ENCODE results near the gene HECW1. TPM values are rescaled to one million over a fixed set of nuclear protein-coding genes. Genes with fewer than 3 reads are reported as not detected.

The HECW1 gene
- total RNA-seq, 1 donor from 2014 or later: 1.6 TPM

- no peak for DNase-seq
- no peak for TF ChIP-seq CTCF (IDR thresholded peaks at IDR 0.05)
- peaks cover 5% of the 10 kb centered on the region for H3K27me3 ChIP-seq
- no peaks in the 10 kb centered on the region for H3K9me3 ChIP-seq
- no peak overlapping the region for H3K4me3 ChIP-seq
- intact Hi-C loops (cut with DNase I): no loop called here
- no peaks in the 10 kb centered on the region for H3K4me1 ChIP-seq
- no peak for ATAC-seq
- H3K36me3 ChIP-seq: no peaks in the 10 kb centered on the region
- no peak overlapping the region for H3K27ac ChIP-seq
Measured at GRCh38 chr7:43559171-43559945, 446.9 kb downstream of the HECW1 start.

- H3K27me3 ChIP-seq: peaks cover 5% of the 10 kb centered on the region
- ATAC-seq (no peak), DNase-seq (no peak)
- intact Hi-C loops (cut with DNase I): no loop called here
- H3K36me3 ChIP-seq: no peaks in the 10 kb centered on the region
- no peak for TF ChIP-seq CTCF (IDR thresholded peaks at IDR 0.05)
- H3K4me1 ChIP-seq: no peaks in the 10 kb centered on the region
- H3K9me3 ChIP-seq: no peaks in the 10 kb centered on the region
- H3K27ac ChIP-seq: no peak overlapping the region
- no peak overlapping the region for H3K4me3 ChIP-seq
Measured at GRCh38 chr7:43559946-43560335, 447.5 kb downstream of the HECW1 start.

- no peak overlapping the region for H3K27ac ChIP-seq
- H3K4me1 ChIP-seq: no peaks in the 10 kb centered on the region
- no peaks in the 10 kb centered on the region for H3K9me3 ChIP-seq
- intact Hi-C loops (cut with DNase I): no loop called here
- DNase-seq (no peak), ATAC-seq (no peak)
- peaks cover 5% of the 10 kb centered on the region for H3K27me3 ChIP-seq
- TF ChIP-seq CTCF (IDR thresholded peaks at IDR 0.05): no peak
- no peaks in the 10 kb centered on the region for H3K36me3 ChIP-seq
- H3K4me3 ChIP-seq: no peak overlapping the region
Measured at GRCh38 chr7:43560742-43561330, 448.4 kb downstream of the HECW1 start.

GRCh38 chr7:43562383-43562782 is 449.9 kb downstream of the HECW1 start:
- TF ChIP-seq CTCF (IDR thresholded peaks at IDR 0.05): no peak
- no peak overlapping the region for H3K4me3 ChIP-seq
- intact Hi-C loops (cut with DNase I): no loop called here
- H3K9me3 ChIP-seq: no peaks in the 10 kb centered on the region
- peaks cover 5% of the 10 kb centered on the region for H3K27me3 ChIP-seq
- no peak for DNase-seq
- H3K27ac ChIP-seq: no peak overlapping the region
- no peaks in the 10 kb centered on the region for H3K4me1 ChIP-seq
- no peak for ATAC-seq
- H3K36me3 ChIP-seq: no peaks in the 10 kb centered on the region

- H3K9me3 ChIP-seq: no peaks in the 10 kb centered on the region
- H3K27me3 ChIP-seq: peaks cover 5% of the 10 kb centered on the region
- no peaks in the 10 kb centered on the region for H3K36me3 ChIP-seq
- H3K27ac ChIP-seq: no peak overlapping the region
- no peak overlapping the region for H3K4me3 ChIP-seq
- no peak for TF ChIP-seq CTCF (IDR thresholded peaks at IDR 0.05)
- DNase-seq (no peak), ATAC-seq (no peak)
- no peaks in the 10 kb centered on the region for H3K4me1 ChIP-seq
- intact Hi-C loops (cut with DNase I): no loop called here
Measured at GRCh38 chr7:43565786-43566185, 453.3 kb downstream of the HECW1 start.
